Measurements from ENCODE around the gene SREBF2.

DNA sequence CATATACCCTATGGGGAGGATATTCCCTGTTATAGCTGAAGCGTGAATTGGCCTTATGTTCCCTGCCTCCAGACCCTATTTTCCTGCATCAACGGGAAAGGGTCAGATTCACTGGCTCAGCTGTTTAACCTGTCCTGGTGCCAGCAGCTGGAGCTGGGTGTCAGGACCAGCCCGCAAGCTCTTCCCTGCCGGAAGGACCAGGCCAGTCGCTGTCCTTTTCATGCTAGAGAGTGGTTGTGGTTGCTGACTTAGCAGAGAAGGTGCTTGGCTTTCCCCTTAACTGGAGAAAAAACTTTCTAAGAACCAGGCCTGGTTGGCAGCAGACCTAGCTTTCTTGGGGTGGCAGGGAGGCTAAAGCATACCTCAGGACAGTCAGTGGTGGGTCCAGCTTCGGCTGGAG is 5.2 kb upstream of the SREBF2 start:
- TF ChIP-seq, protein P1, sequence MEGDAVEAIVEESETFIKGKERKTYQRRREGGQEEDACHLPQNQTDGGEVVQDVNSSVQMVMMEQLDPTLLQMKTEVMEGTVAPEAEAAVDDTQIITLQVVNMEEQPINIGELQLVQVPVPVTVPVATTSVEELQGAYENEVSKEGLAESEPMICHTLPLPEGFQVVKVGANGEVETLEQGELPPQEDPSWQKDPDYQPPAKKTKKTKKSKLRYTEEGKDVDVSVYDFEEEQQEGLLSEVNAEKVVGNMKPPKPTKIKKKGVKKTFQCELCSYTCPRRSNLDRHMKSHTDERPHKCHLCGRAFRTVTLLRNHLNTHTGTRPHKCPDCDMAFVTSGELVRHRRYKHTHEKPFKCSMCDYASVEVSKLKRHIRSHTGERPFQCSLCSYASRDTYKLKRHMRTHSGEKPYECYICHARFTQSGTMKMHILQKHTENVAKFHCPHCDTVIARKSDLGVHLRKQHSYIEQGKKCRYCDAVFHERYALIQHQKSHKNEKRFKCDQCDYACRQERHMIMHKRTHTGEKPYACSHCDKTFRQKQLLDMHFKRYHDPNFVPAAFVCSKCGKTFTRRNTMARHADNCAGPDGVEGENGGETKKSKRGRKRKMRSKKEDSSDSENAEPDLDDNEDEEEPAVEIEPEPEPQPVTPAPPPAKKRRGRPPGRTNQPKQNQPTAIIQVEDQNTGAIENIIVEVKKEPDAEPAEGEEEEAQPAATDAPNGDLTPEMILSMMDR (IDR thresholded peaks at IDR 0.05; ENCODE audit: insufficient read depth, low read length) = no peak
- TF ChIP-seq, protein P2, sequence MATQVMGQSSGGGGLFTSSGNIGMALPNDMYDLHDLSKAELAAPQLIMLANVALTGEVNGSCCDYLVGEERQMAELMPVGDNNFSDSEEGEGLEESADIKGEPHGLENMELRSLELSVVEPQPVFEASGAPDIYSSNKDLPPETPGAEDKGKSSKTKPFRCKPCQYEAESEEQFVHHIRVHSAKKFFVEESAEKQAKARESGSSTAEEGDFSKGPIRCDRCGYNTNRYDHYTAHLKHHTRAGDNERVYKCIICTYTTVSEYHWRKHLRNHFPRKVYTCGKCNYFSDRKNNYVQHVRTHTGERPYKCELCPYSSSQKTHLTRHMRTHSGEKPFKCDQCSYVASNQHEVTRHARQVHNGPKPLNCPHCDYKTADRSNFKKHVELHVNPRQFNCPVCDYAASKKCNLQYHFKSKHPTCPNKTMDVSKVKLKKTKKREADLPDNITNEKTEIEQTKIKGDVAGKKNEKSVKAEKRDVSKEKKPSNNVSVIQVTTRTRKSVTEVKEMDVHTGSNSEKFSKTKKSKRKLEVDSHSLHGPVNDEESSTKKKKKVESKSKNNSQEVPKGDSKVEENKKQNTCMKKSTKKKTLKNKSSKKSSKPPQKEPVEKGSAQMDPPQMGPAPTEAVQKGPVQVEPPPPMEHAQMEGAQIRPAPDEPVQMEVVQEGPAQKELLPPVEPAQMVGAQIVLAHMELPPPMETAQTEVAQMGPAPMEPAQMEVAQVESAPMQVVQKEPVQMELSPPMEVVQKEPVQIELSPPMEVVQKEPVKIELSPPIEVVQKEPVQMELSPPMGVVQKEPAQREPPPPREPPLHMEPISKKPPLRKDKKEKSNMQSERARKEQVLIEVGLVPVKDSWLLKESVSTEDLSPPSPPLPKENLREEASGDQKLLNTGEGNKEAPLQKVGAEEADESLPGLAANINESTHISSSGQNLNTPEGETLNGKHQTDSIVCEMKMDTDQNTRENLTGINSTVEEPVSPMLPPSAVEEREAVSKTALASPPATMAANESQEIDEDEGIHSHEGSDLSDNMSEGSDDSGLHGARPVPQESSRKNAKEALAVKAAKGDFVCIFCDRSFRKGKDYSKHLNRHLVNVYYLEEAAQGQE (IDR thresholded peaks at IDR 0.05; ENCODE audit: insufficient replicate concordance, low read depth) = no peak

All from HL-60 (cell line).